HepG2 (cell line): ENCODE results near the gene FAM3A. TPM values are rescaled to one million over a fixed set of nuclear protein-coding genes. Genes with fewer than 3 reads are reported as not detected.

Experiments
- ATAC-seq: fragments of 200-7000 bp; cut with Tn5 transposase; 3 replicates; pipeline ENCODE4 v1.9.1; 2020; ENCODE audit warnings: mild to moderate bottlenecking, moderate library complexity
- BruUV-seq: library from RNA; stranded (reverse); fragments of 400-500 nt; replicated peaks from 2 replicates; lab custom pipeline; 2021; lab: Mats Ljungman, UMichigan
- CTCF ChIA-PET: fragments of 300-600 bp; formaldehyde crosslinking; extraction: SDS; loops from one replicate; lab custom pipeline; 2021; ENCODE audit warnings: low total read pairs, inconsistent platforms, low intra/inter-chr PET ratio; lab: Yijun Ruan, JAX
- POLR2A ChIA-PET: fragments of 350-600 bp; sonication (Branson Sonifier 250); formaldehyde crosslinking; loops from one replicate; lab custom pipeline; 2020; ENCODE audit warnings: antibody characterized with exemption, inconsistent platforms; lab: Yijun Ruan, JAX
- DNase-seq: peaks from one replicate; pipeline ENCODE4 v3.0.0-alpha.2; 2015; ENCODE audit warnings: low spot score
- FAIRE-seq: peaks from 3 replicates; lab custom pipeline; 2011; peaks lifted over from hg19 to GRCh38; lab: Jason Lieb, UNC
- H2AFZ ChIP-seq: one replicate; pipeline ENCODE4 v1.6.1; 2011; ENCODE audit warnings: low read length, inconsistent platforms
- H3K27ac ChIP-seq: fragments of 300-600 bp; 3 replicates; pipeline ENCODE4 v1.8.0; 2011; ENCODE audit warnings: mixed run types, mild to moderate bottlenecking, mixed read lengths, low read length, inconsistent platforms; ENCODE audit not compliant: insufficient read depth; ENCODE audit errors: extremely low read length
- H3K27me3 ChIP-seq, 2 experiments: fragments of 200-600 bp in 1 of 2; 2 replicates in 1 of 2; 3 replicates in 1 of 2; pipeline versions ENCODE4 v1.6.0 to v1.8.0; 2011; ENCODE audit warnings: low read length in 2 of 2, mild to moderate bottlenecking in 2 of 2, moderate library complexity in 2 of 2, inconsistent platforms in 1 of 2; ENCODE audit not compliant: insufficient read depth in 2 of 2, control insufficient read depth in 1 of 2
- H3K36me3 ChIP-seq, 2 experiments: fragments of 200-600 bp in 1 of 2; replicated peaks in 1 of 2; 2 replicates in 1 of 2; 3 replicates in 1 of 2; pipeline versions ENCODE4 v1.5.1 to v1.8.0; 2011; ENCODE audit warnings: low read length in 2 of 2, inconsistent platforms in 1 of 2; ENCODE audit not compliant: insufficient read depth in 2 of 2, control insufficient read depth in 1 of 2
- H3K4me1 ChIP-seq: 2 replicates; pipeline ENCODE4 v1.5.1; 2012; ENCODE audit warnings: low read length, inconsistent platforms; ENCODE audit not compliant: insufficient read depth
- H3K4me2 ChIP-seq: 2 replicates; pipeline ENCODE4 v1.6.0; 2011; ENCODE audit warnings: low read depth, low read length, inconsistent platforms
- H3K4me3 ChIP-seq, 3 experiments: fragments of 200-600 bp in 1 of 3; sonication (generic), shearing (Covaris generic) in 1 of 3; replicated peaks in 1 of 3; 2 replicates each; pipeline ENCODE4 v1.5.1; 2011 to 2016; ENCODE audit warnings: low read length in 3 of 3, inconsistent platforms in 2 of 3, low read depth in 2 of 3, mild to moderate bottlenecking in 2 of 3, control low read depth in 1 of 3, mixed read lengths in 1 of 3; ENCODE audit not compliant: insufficient read depth in 1 of 3
- H3K79me2 ChIP-seq: one replicate; pipeline ENCODE4 v1.6.1; 2011; ENCODE audit warnings: low read length, inconsistent platforms; ENCODE audit not compliant: insufficient read depth
- H3K9ac ChIP-seq: 2 replicates; pipeline ENCODE4 v1.6.0; 2011; ENCODE audit warnings: mild to moderate bottlenecking, low read depth, low read length, inconsistent platforms; ENCODE audit not compliant: insufficient read depth
- H3K9me3 ChIP-seq: 2 replicates; pipeline ENCODE4 v1.5.1; 2012; ENCODE audit warnings: mild to moderate bottlenecking, low read length
- H4K20me1 ChIP-seq: 2 replicates; pipeline ENCODE4 v1.6.0; 2011; ENCODE audit warnings: inconsistent platforms, mild to moderate bottlenecking, low read length, moderate library complexity; ENCODE audit not compliant: insufficient read depth
- DZIP1 ChIP-seq: sonication (generic); formaldehyde crosslinking; IDR thresholded peaks from 2 replicates; pipeline ENCODE4 v1.5.0; 2020; ENCODE audit warnings: mild to moderate bottlenecking, missing genetic modification reagents
- FOXP4 ChIP-seq: sonication (generic); formaldehyde crosslinking; IDR thresholded peaks from 2 replicates; pipeline ENCODE4 v1.4.0; 2020; ENCODE audit warnings: missing genetic modification reagents
- GPBP1L1 ChIP-seq: sonication (generic); formaldehyde crosslinking; IDR thresholded peaks from 2 replicates; pipeline ENCODE4 v1.5.0; 2020; ENCODE audit warnings: mild to moderate bottlenecking, missing genetic modification reagents
- HDAC2 ChIP-seq: sonication (generic); formaldehyde crosslinking; IDR thresholded peaks from 2 replicates; pipeline ENCODE4 v1.4.0; 2020; ENCODE audit warnings: missing genetic modification reagents
- SNAPC5 ChIP-seq: sonication (generic); formaldehyde crosslinking; IDR thresholded peaks from 2 replicates; pipeline ENCODE4 v1.8.1; 2023; ENCODE audit warnings: mild to moderate bottlenecking, missing genetic modification reagents, borderline replicate concordance
- SOX6 ChIP-seq, 2 experiments: fragments of 450-650 bp in 1 of 2; sonication (generic) in 1 of 2; formaldehyde crosslinking in 1 of 2; IDR thresholded peaks; 2 replicates each; pipeline versions ENCODE4 v1.4.0 to v1.6.1; 2017 to 2020; ENCODE audit warnings: antibody characterized with exemption in 1 of 2, mild to moderate bottlenecking in 1 of 2, missing genetic modification reagents in 1 of 2
- SP5 ChIP-seq: IDR thresholded peaks from 2 replicates; pipeline ENCODE4 v1.6.1; 2016; ENCODE audit warnings: low read depth, borderline replicate concordance
- TAF1 ChIP-seq: sonication (generic); formaldehyde crosslinking; IDR thresholded peaks from 2 replicates; pipeline ENCODE4 v1.4.0; 2020; ENCODE audit warnings: missing genetic modification reagents
- ZFP36 ChIP-seq: fragments of 150-350 bp; IDR thresholded peaks from 2 replicates; pipeline ENCODE4 v1.6.1; 2018; ENCODE audit warnings: borderline replicate concordance, low read length, low read depth; ENCODE audit not compliant: partially characterized antibody
- ZFP82 ChIP-seq: sonication (generic); formaldehyde crosslinking; IDR thresholded peaks from 2 replicates; pipeline ENCODE4 v1.5.1; 2020; ENCODE audit warnings: mild to moderate bottlenecking, missing genetic modification reagents, borderline replicate concordance
- ZNF276 ChIP-seq: sonication (generic); formaldehyde crosslinking; IDR thresholded peaks from 2 replicates; pipeline ENCODE4 v1.4.0; 2020; ENCODE audit warnings: mild to moderate bottlenecking, low read depth, missing genetic modification reagents
- ZNF343 ChIP-seq: sonication (generic); formaldehyde crosslinking; IDR thresholded peaks from 2 replicates; pipeline ENCODE4 v1.4.0; 2020; ENCODE audit warnings: mild to moderate bottlenecking, missing genetic modification reagents
- ZNF510 ChIP-seq: sonication (generic); formaldehyde crosslinking; IDR thresholded peaks from 2 replicates; pipeline ENCODE4 v1.4.0; 2020; ENCODE audit warnings: low read depth, mild to moderate bottlenecking, missing genetic modification reagents
- ZNF670 ChIP-seq: sonication (generic); formaldehyde crosslinking; IDR thresholded peaks from 2 replicates; pipeline ENCODE4 v1.8.0; 2022; ENCODE audit warnings: mild to moderate bottlenecking, missing genetic modification reagents, borderline replicate concordance
- ZNF879 ChIP-seq: sonication (generic); formaldehyde crosslinking; IDR thresholded peaks from 2 replicates; pipeline ENCODE4 v1.8.1; 2023; ENCODE audit warnings: missing genetic modification reagents
- WGBS: methylation state at CpG from one replicate; pipeline ENCODE4 v1.1.6; 2017; ENCODE audit warnings: low lambda C conversion rate; 5-methylcytosine and 5-hydroxymethylcytosine counted together
- in situ Hi-C: cut with HindIII; loops from 2 replicates; pipeline ENCODE4 v1.10.0; 2017; ENCODE audit warnings: low pct_unique_long_range_greater_than_20kb; ENCODE audit not compliant: extremely low pct_ligation_motif_present
- intact Hi-C: fragments of 100-400 bp; cut with micrococcal nuclease; formaldehyde crosslinking; loops from one replicate; pipeline ENCODE4 v1.10.0; 2022; ENCODE audit not compliant: unreplicated experiment
- polyA plus RNA-seq, 8 experiments: library from polyadenylated mRNA; depleted of rRNA in 3 of 8; stranded (reverse) in 7 of 8; unstranded in 1 of 8; fragments of >200 nt; fragmentation: Illumina TruSeq in 4 of 8; extraction: Trizol in 4 of 8; gene quantifications; 2 replicates each; pipeline versions ENCODE4 v1.2.1 to v1.2.3, GENCODE V29; 2011 to 2016; ENCODE audit warnings: low read depth in 4 of 8, missing spikeins in 1 of 8, mixed read lengths in 1 of 8; ENCODE audit not compliant: insufficient read depth in 1 of 8
- total RNA-seq, 5 experiments: library from RNA; depleted of rRNA; stranded (reverse); fragments of >200 nt; fragmentation: Illumina TruSeq; extraction: Trizol; gene quantifications; 2 replicates each; pipeline ENCODE4 v1.2.3, GENCODE V29; 2016; ENCODE audit warnings: low read depth in 1 of 5

The FAM3A gene
- total and polyA plus RNA-seq, 2 of the 13 experiments (the other 11 are each of a cell fraction or from before 2014, with no cell fraction given), result 11.2 to 22.7 TPM

- peak; percentile 60 for FAIRE-seq
- CTCF ChIA-PET, result no interaction called here
- no peak for TF ChIP-seq TAF1 (CRISPR knock-in tag)
- TF ChIP-seq ZNF510 (CRISPR knock-in tag), result no peak
- TF ChIP-seq ZFP82 (CRISPR knock-in tag), result peak; percentile 53; the same call in 1 of the 2 replicates
- no peak for TF ChIP-seq SP5 (CRISPR knock-in tag)
- 0 out of 2 replicates have a peak, but pooled peaks have one; percentile 7 for TF ChIP-seq HDAC2 (CRISPR knock-in tag)
- TF ChIP-seq FOXP4 (CRISPR knock-in tag), result no peak
- TF ChIP-seq ZNF276 (CRISPR knock-in tag), result no peak
- TF ChIP-seq ZNF879 (CRISPR knock-in tag), result no peak
- TF ChIP-seq ZFP36, result no peak
- no peak for TF ChIP-seq ZNF343 (CRISPR knock-in tag)
- 0 out of 2 replicates have a peak, but pooled peaks have one; percentile 56 for TF ChIP-seq ZNF670
- no peak for TF ChIP-seq GPBP1L1 (CRISPR knock-in tag)
- no peak for TF ChIP-seq SOX6 (IDR thresholded peaks at IDR 0.05)
- no peak for TF ChIP-seq SOX6 (CRISPR knock-in tag; IDR thresholded peaks at IDR 0.05)
- TF ChIP-seq DZIP1 (CRISPR knock-in tag), result no peak
- no peak for TF ChIP-seq SNAPC5 (CRISPR knock-in tag)
These were observed 646 bp upstream of the FAM3A start for GRCh38 chrX:154516656-154517100.

More at GRCh38 chrX:154516656-154517100, 646 bp upstream of the FAM3A start:
- Histone ChIP-seq H3K4me2 (peak overlapping the region; percentile 91), H3K79me2 (no peaks in the 10 kb centered on the region), H3K36me3 (no peaks in the 10 kb centered on the region), H3K27ac (peak overlapping the region; percentile 86), H2AFZ (no peak overlapping the region), H4K20me1 (no peaks in the 10 kb centered on the region), H3K4me3 (peak overlapping the region; percentile 55 to 73 (median 60); a peak in 5 of 6 replicates), H3K9ac (peak overlapping the region; percentile 80), H3K4me1 (peaks cover 25% of the 10 kb centered on the region), H3K9me3 (no peaks in the 10 kb centered on the region), H3K27me3 (no peaks in the 10 kb centered on the region)
- DNase-seq (no peak), ATAC-seq (peak; percentile 10)
- TSS peak; percentile 95 for BruUV-seq
- 0% methylated on average over 3 of the region's 19 CpGs for WGBS
- intact Hi-C loops, result no loop called here
- in situ Hi-C loops, result loop anchor here (5.0 kb wide), 1 partner anchor 34 kb away; no protein-coding TSS in a partner anchor
- POLR2A ChIA-PET, result interaction anchor here (1.2 to 3.9 kb wide), 11 partner anchors 11 to 143 kb away, joined by 3 to 34 read pairs (median 8); partner anchors contain the start of genes LAGE3, RPL10, SLC10A3 and TAFAZZIN
